Mesendoderm (in vitro differentiated cells): ENCODE data around the gene PHACTR1.

Experiments
- DNase-seq: peaks from one replicate; pipeline ENCODE4 v3.0.0; 2013
- H2AK5ac ChIP-seq: 2 replicates; pipeline ENCODE4 v1.6.1; 2013; ENCODE audit warnings: low read length, inconsistent platforms
- H2BK120ac ChIP-seq: 2 replicates; pipeline ENCODE4 v1.6.1; 2013; ENCODE audit warnings: low read depth, mild to moderate bottlenecking, low read length, moderate library complexity, mixed read lengths
- H2BK15ac ChIP-seq: replicated peaks from 2 replicates; pipeline ENCODE4 v1.6.1; 2013; ENCODE audit warnings: low read depth, mild to moderate bottlenecking, moderate library complexity
- H2BK5ac ChIP-seq: 2 replicates; pipeline ENCODE4 v1.6.1; 2013; ENCODE audit warnings: low read length, inconsistent platforms
- H3K18ac ChIP-seq: 2 replicates; pipeline ENCODE4 v1.6.1; 2013; ENCODE audit warnings: mild to moderate bottlenecking, low read length, mixed read lengths
- H3K23ac ChIP-seq: one replicate; pipeline ENCODE4 v1.6.1; 2013; ENCODE audit warnings: low read length
- H3K27ac ChIP-seq: 2 replicates; pipeline ENCODE4 v1.5.1; 2013; ENCODE audit warnings: low read depth, mild to moderate bottlenecking, inconsistent platforms, low read length, moderate library complexity
- H3K27me3 ChIP-seq: 2 replicates; pipeline ENCODE4 v1.6.1; 2013; ENCODE audit warnings: low read length, control low read depth, mild to moderate bottlenecking, inconsistent platforms; ENCODE audit not compliant: insufficient read depth, poor library complexity
- H3K36me3 ChIP-seq: 2 replicates; pipeline ENCODE4 v1.6.1; 2013; ENCODE audit warnings: low read length, inconsistent platforms; ENCODE audit not compliant: control insufficient read depth, insufficient read depth
- H3K4ac ChIP-seq: one replicate; pipeline ENCODE4 v1.6.1; 2013; ENCODE audit warnings: low read depth, mild to moderate bottlenecking, low read length, moderate library complexity
- H3K4me1 ChIP-seq: 2 replicates; pipeline ENCODE4 v1.6.1; 2013; ENCODE audit warnings: low read depth, low read length, inconsistent platforms; ENCODE audit not compliant: control insufficient read depth
- H3K4me2 ChIP-seq: 2 replicates; pipeline ENCODE4 v1.6.1; 2013; ENCODE audit warnings: low read length
- H3K4me3 ChIP-seq: 2 replicates; pipeline ENCODE4 v1.5.1; 2013; ENCODE audit warnings: mild to moderate bottlenecking, low read length
- H3K56ac ChIP-seq: one replicate; pipeline ENCODE4 v1.6.1; 2013; ENCODE audit warnings: low read length
- H3K79me1 ChIP-seq: 2 replicates; pipeline ENCODE4 v1.6.1; 2013; ENCODE audit warnings: low read length, inconsistent platforms
- H3K79me2 ChIP-seq: 2 replicates; pipeline ENCODE4 v1.6.1; 2013; ENCODE audit warnings: mild to moderate bottlenecking, low read length; ENCODE audit not compliant: control insufficient read depth, insufficient read depth
- H3K9ac ChIP-seq: 2 replicates; pipeline ENCODE4 v1.6.1; 2013; ENCODE audit warnings: low read length, inconsistent platforms
- H4K5ac ChIP-seq: one replicate; pipeline ENCODE4 v1.6.1; 2013; ENCODE audit warnings: low read length
- H4K8ac ChIP-seq: one replicate; pipeline ENCODE4 v1.6.1; 2013; ENCODE audit warnings: low read depth, mild to moderate bottlenecking, control low read depth, low read length, moderate library complexity
- WGBS: extraction: QIAGEN DNeasy Blood & Tissue Kit; methylation state at CpG from one replicate; pipeline ENCODE4 v1.1.7; 2013; ENCODE audit warnings: low lambda C conversion rate, missing lambda C conversion rate; ENCODE audit not compliant: insufficient coverage; ENCODE audit errors: extremely low coverage; 5-methylcytosine and 5-hydroxymethylcytosine counted together

The PHACTR1 gene

DNA sequence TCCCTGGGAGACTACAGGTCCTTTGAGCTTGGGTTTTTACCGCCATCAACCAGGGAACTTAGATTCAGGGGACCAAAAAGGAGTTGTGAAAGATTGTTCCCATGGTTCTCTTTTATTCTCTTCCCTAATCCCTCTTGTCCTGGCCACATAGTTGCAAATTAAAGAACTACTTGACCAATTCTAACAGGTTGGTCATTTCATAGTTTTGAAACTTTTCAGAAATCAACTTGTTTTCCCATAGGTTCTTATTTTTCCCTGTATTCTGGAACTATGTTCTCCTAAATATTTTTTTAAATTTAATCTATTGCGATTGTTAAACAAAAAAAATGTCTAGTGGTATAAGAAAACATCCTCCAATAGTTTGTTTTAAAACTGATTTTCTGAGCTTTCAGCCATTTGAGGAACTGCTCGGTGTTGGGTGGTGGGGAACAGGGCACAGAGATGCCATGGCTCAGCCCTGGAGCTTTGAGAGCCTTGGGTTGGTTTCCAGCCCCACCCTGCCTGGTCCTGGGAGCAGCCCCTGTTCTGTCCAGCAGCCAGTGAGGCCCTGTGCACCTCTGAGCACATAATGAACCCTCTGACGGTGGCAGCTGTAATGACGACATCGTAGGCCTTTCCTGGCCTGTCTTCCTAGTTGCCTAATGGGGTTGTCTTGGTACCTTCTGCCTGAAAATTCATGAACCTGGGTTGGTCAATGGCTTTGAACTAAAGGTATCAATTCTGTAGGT is 558.3 kb downstream of the PHACTR1 start:
- Histone ChIP-seq H3K4ac (no peak overlapping the region), H3K18ac (no peak overlapping the region), H3K79me1 (no peaks in the 10 kb centered on the region), H3K27me3 (no peaks in the 10 kb centered on the region), H2BK120ac (no peak overlapping the region), H2AK5ac (no peak overlapping the region), H3K4me1 (no peaks in the 10 kb centered on the region), H3K36me3 (no peaks in the 10 kb centered on the region), H3K4me2 (no peak overlapping the region), H3K56ac (no peak overlapping the region), H3K23ac (no peak overlapping the region), H4K8ac (no peak overlapping the region), H4K5ac (no peak overlapping the region), H3K9ac (no peak overlapping the region), H2BK5ac (no peak overlapping the region), H3K79me2 (no peaks in the 10 kb centered on the region), H3K4me3 (no peak overlapping the region), H2BK15ac (no peak overlapping the region), H3K27ac (no peak overlapping the region)
- DNase-seq = no peak
- no CpG with 5 or more reads among the region's 6 CpGs for WGBS

DNA sequence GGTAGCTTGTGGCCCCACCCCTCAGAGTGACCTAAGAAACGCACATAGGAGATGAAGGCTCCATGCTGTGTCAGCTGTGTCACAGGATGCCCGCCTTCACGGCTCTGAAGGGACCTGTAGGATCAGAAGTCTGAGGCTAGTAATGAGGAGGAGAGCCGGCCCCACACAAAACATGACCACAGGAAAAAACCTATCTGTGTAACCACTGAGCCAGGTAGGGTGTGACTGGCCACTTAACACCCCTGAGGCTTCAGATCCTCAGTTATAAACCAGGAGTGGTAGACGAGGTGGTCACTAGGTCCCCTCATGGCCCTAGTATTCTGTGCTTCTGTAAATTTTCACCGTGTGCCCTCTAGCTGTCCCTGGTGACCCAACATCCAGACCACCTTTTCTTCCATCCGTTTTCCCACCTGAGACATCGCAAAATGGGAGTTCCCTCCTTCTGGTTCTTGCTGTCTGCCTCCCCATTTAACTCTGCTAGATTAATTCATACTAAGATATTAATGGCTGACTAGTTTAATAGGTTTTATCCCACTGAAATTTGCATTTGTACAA is 558.9 kb downstream of the PHACTR1 start:
- H3K23ac ChIP-seq = no peak overlapping the region

DNA sequence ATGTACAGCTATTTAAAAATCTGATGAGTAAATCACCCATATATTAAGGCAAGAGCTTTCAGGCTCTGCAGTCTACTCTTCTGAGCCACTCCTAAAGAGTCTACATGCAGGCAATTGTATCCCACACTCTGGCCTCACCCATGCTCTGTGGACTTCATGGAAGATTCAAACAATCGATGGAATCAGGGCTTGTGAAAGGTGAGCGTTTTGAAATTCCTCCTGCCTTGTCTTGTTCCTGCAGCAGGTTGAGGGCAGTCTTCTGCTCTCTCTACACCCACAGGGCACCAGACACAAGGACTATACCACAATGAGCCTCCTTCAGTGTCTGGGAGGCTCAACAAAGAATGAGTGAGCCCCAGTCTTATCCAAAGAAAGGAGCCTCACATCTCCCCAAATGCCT is 560.7 kb downstream of the PHACTR1 start:
- Histone ChIP-seq H2BK5ac (no peak overlapping the region), H3K4me2 (no peak overlapping the region), H3K18ac (no peak overlapping the region), H3K27me3 (no peaks in the 10 kb centered on the region), H3K36me3 (no peaks in the 10 kb centered on the region), H3K56ac (no peak overlapping the region), H3K4ac (no peak overlapping the region), H3K27ac (no peak overlapping the region), H3K23ac (no peak overlapping the region), H2BK15ac (no peak overlapping the region), H3K4me3 (no peak overlapping the region), H2AK5ac (no peak overlapping the region), H3K9ac (no peak overlapping the region), H4K5ac (no peak overlapping the region), H3K4me1 (no peaks in the 10 kb centered on the region), H4K8ac (no peak overlapping the region), H2BK120ac (no peak overlapping the region), H3K79me1 (no peaks in the 10 kb centered on the region), H3K79me2 (no peaks in the 10 kb centered on the region)
- DNase-seq = no peak
- WGBS = no CpG with 5 or more reads among the region's 2 CpGs

More for the DNA sequence above, 558.9 kb downstream of the PHACTR1 start:
- Histone ChIP-seq H3K56ac (no peak overlapping the region), H3K9ac (no peak overlapping the region), H3K4ac (no peak overlapping the region), H3K27ac (no peak overlapping the region), H2BK120ac (no peak overlapping the region), H3K36me3 (no peaks in the 10 kb centered on the region), H2AK5ac (no peak overlapping the region), H3K18ac (no peak overlapping the region), H3K4me2 (no peak overlapping the region), H2BK15ac (no peak overlapping the region), H4K8ac (no peak overlapping the region), H3K4me3 (no peak overlapping the region), H3K79me1 (no peaks in the 10 kb centered on the region), H2BK5ac (no peak overlapping the region), H3K79me2 (no peaks in the 10 kb centered on the region), H3K4me1 (no peaks in the 10 kb centered on the region), H4K5ac (no peak overlapping the region), H3K27me3 (no peaks in the 10 kb centered on the region)
- WGBS = no CpG with 5 or more reads among the region's 8 CpGs
- no peak for DNase-seq

DNA sequence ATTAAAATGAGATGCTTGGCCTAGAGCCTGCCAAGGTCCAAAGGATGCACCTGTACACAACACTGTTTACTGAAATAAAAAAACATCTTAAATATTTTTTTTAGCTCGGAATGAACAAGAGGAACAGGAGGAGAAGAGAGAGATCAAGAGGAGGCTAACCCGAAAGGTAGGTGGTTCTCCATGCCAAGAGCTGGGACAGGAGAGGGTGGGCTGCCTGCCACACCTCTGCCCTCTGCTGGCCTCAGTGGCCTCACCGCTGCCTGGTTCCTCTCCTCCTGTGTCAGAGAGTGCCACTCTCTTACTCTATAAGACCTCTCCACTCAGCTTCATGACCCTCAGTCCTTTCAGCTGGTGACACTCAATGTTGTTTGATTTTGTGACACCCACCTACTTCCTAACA is 561.6 kb downstream of the PHACTR1 start:
- no peak overlapping the region for H3K4ac ChIP-seq
- no CpG with 5 or more reads among the region's 3 CpGs for WGBS
- H3K9ac ChIP-seq = no peak overlapping the region
- H2BK15ac ChIP-seq = no peak overlapping the region
- no peak overlapping the region for H3K4me3 ChIP-seq
- no peak overlapping the region for H3K56ac ChIP-seq
- H3K79me1 ChIP-seq = no peaks in the 10 kb centered on the region
- no peaks in the 10 kb centered on the region for H3K36me3 ChIP-seq
- H3K27me3 ChIP-seq = no peaks in the 10 kb centered on the region
- no peak overlapping the region for H4K5ac ChIP-seq
- H3K79me2 ChIP-seq = no peaks in the 10 kb centered on the region
- no peak overlapping the region for H3K23ac ChIP-seq
- no peak overlapping the region for H3K18ac ChIP-seq
- H3K4me1 ChIP-seq = no peaks in the 10 kb centered on the region
- H2BK5ac ChIP-seq = no peak overlapping the region
- DNase-seq = peak; percentile 57
- H2AK5ac ChIP-seq = no peak overlapping the region
- H3K27ac ChIP-seq = no peak overlapping the region
- H2BK120ac ChIP-seq = no peak overlapping the region
- H4K8ac ChIP-seq = no peak overlapping the region
- H3K4me2 ChIP-seq = no peak overlapping the region

DNA sequence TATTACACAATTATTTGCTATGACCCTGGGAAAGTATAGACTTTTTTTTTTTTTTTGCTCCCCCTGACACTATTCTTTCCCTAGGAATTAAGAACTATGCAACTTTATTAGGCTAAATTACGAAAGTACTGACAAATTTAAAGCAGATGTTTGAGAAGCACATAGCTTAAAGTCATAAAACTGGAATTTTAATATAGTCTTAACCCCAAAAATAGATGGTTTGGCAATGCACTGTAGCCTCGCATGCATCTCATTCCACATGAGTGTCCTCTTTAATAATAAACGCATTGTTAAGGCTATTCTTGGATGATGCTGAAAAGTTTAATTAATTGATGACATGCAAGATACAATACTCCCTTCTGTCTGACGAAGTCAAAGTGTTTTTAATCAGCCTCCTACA is 562.4 kb downstream of the PHACTR1 start:
- Histone ChIP-seq H3K23ac (no peak overlapping the region), H2BK120ac (no peak overlapping the region), H3K4me2 (no peak overlapping the region), H2AK5ac (no peak overlapping the region), H3K4me1 (no peaks in the 10 kb centered on the region), H3K27me3 (no peaks in the 10 kb centered on the region), H3K18ac (no peak overlapping the region), H2BK5ac (no peak overlapping the region), H3K36me3 (no peaks in the 10 kb centered on the region), H3K79me2 (no peaks in the 10 kb centered on the region), H3K56ac (no peak overlapping the region), H3K9ac (no peak overlapping the region), H3K4ac (no peak overlapping the region), H3K79me1 (no peaks in the 10 kb centered on the region), H2BK15ac (no peak overlapping the region), H4K5ac (no peak overlapping the region), H3K4me3 (no peak overlapping the region), H3K27ac (no peak overlapping the region), H4K8ac (no peak overlapping the region)
- DNase-seq = no peak
- WGBS = no CpG with 5 or more reads among the region's 4 CpGs

DNA sequence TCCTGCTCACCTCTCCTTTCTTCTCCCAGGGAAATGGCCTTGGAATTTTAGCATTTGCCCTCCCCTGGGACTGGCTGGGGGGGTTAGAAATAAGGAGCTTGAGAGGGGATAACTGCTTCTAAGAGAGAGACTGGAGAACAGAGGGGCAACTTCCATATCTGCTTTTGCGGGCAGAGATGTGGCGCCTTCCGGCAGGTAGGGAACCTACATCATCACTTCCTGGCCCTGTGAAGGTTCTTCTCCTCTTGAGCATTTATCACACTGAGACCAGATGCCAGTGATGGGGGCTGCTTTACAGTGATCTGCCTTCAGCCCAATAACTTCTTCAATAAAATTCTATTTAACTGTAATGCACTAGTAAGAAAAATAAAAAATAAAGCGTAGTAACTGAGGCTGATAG is 563.7 kb downstream of the PHACTR1 start:
- Histone ChIP-seq H3K79me2 (no peaks in the 10 kb centered on the region), H3K79me1 (no peaks in the 10 kb centered on the region), H3K4me3 (no peak overlapping the region), H4K8ac (no peak overlapping the region), H2BK5ac (no peak overlapping the region), H3K27me3 (no peaks in the 10 kb centered on the region), H3K56ac (no peak overlapping the region), H2AK5ac (no peak overlapping the region), H3K9ac (no peak overlapping the region), H3K27ac (no peak overlapping the region), H3K4me1 (no peaks in the 10 kb centered on the region), H2BK15ac (no peak overlapping the region), H3K36me3 (no peaks in the 10 kb centered on the region), H4K5ac (no peak overlapping the region), H3K18ac (no peak overlapping the region), H2BK120ac (no peak overlapping the region), H3K4me2 (no peak overlapping the region), H3K4ac (no peak overlapping the region), H3K23ac (no peak overlapping the region)
- DNase-seq = no peak
- no CpG with 5 or more reads among the region's 4 CpGs for WGBS
